GM12874 (cell line): ENCODE data around the gene WDR75.

Source experiments
- TF ChIP-seq, protein P1 (sequence below): IDR thresholded peaks from 2 replicates; pipeline ENCODE4 v1.5.1; 2011; ENCODE audit warnings: low read depth, mild to moderate bottlenecking, control low read depth, low read length, moderate library complexity; ENCODE audit not compliant: insufficient read depth

The WDR75 gene

GRCh38 chr2:189442468-189442867, 1.2 kb downstream of the WDR75 start:
- TF ChIP-seq, protein P1, sequence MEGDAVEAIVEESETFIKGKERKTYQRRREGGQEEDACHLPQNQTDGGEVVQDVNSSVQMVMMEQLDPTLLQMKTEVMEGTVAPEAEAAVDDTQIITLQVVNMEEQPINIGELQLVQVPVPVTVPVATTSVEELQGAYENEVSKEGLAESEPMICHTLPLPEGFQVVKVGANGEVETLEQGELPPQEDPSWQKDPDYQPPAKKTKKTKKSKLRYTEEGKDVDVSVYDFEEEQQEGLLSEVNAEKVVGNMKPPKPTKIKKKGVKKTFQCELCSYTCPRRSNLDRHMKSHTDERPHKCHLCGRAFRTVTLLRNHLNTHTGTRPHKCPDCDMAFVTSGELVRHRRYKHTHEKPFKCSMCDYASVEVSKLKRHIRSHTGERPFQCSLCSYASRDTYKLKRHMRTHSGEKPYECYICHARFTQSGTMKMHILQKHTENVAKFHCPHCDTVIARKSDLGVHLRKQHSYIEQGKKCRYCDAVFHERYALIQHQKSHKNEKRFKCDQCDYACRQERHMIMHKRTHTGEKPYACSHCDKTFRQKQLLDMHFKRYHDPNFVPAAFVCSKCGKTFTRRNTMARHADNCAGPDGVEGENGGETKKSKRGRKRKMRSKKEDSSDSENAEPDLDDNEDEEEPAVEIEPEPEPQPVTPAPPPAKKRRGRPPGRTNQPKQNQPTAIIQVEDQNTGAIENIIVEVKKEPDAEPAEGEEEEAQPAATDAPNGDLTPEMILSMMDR, result no peak

DNA sequence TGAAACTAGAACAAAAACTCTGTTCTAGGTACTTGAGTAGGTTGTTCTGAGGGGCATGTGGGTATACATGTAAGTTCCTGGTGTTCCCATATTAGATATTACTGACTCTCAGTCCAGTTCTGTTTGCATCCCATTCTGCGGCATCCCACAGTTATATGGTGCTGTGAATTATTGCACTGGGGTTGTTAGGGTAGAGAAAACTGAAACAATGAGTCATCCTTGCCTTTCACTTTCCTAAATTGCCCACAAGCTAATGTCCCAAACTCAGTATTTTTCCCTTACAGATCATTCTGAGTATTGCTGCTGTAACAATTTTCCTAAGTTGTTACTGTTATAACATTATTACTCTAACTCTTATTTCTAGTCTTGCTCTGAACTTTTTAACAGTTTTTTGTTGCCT, 3.0 kb downstream of the WDR75 start:
- TF ChIP-seq, protein P1, result no peak

- TF ChIP-seq, protein P1, result no peak
Observed at GRCh38 chr2:189446780-189447179, 5.5 kb downstream of the WDR75 start.

DNA sequence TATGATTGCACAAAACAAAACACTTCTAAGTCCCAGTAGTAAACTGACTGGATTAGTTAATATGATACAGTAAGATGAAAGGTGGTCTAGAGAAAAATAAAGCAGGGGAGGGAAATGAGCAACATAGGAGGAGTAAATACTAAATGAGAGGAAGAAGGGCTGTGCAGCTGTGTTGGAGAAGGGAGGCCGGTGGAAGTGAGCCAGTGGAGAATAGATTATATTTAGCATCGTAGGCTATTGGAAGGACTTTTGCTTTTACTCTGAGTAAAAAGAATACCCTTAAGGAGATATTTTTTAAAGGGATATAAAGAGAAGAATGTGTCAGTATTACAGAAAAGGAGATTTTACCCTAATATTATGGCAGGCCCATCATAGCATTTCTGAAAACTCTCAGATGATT, 12.7 kb downstream of the WDR75 start:
- TF ChIP-seq, protein P1, result no peak

- TF ChIP-seq, protein P1, result no peak
Observed at GRCh38 chr2:189465076-189465475, 23.8 kb downstream of the WDR75 start.

- TF ChIP-seq, protein P1, result no peak
Observed at GRCh38 chr2:189465478-189465877, 24.2 kb downstream of the WDR75 start.

DNA sequence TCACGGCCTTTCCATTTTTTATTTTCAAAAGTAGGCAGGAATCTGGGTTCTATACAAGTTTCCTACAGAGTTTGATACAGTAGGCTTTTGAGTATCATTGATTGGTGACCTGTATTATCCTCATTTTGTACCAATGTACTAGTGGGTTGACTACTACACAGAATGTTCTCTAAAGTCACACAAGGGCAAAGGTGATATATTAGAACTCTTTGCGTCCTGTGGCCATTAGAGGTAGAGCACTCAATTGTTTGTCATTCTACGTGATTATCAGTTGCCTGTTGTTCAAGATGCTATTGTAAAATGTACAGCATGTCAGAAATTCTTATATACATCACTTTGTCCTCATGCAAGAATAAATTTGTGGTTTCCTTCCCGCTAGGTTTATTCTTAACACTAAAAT, 24.8 kb downstream of the WDR75 start:
- TF ChIP-seq, protein P1, result no peak

- TF ChIP-seq, protein P1, result peak; percentile 49
Observed at GRCh38 chr2:189466656-189467055, 25.4 kb downstream of the WDR75 start.
